T-helper 2 cell treated with Interferon-gamma antibody and Interleukin-4, amounts not matched to agents 100 ng/mL and 5 ng/mL, for 36 hours (primary cell): Measurements from ENCODE around the gene POLR1A. TPM values are rescaled to one million over a fixed set of nuclear protein-coding genes. Genes with fewer than 3 reads are reported as not detected.

ENCODE experiments used
- intact Hi-C: fragments of 100-400 bp; cut with micrococcal nuclease; formaldehyde crosslinking; loops from one replicate; pipeline ENCODE4 v1.15.1; 2023
- total RNA-seq: library from RNA; stranded (reverse); gene quantifications from 2 replicates; pipeline ENCODE4 v1.2.3, GENCODE V29; 2022

POLR1A gene
- total RNA-seq, 1 donor from 2014 or later: 47.2 TPM

- intact Hi-C loops: no loop called here
Observed at GRCh38 chr2:86025976-86026743, 79.5 kb downstream of the POLR1A start.

DNA sequence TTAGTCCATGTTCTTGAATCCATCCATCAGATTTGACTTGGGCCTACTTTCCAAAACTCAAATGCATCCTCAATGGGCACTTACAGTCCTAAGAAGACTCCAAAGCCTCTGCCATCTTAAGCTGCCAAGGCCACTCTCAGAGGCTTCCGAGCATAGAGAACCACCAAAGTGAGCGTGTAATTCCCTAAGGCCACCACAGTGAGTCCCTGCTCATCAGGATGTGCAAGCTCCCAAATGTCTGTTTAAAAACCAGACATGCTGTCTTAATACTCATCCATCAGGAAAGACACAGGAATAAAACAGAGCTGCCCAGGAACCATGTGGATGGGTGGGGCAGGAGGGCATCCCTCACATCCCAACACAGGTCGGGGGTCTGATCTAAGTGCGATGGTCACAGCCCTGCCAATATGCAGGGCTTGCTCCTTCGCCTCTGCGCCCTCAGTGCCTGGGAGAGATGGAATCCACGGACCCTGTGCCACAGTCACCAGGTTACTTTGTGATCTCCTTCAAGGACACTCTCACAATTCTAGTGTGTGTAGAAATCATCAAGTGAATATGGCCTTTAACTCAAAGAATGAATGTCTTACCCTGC is 80.4 kb downstream of the POLR1A start:
- intact Hi-C loops: no loop called here

DNA sequence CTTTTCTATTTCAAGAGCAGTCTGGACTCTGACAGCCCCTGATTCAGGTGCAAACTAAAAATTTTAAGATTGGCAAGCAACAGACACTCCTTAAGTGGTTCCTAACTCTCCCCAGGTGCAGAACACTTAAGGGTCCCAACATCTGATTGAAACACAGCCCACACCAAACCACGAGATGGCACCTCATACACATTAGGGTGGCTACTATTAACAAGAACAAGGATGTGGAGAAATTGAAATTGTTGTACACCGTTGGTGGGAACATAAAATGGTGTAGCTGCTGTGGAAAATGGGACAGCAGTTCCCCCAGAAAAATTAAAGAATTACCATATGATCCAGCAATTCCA is 82.3 kb downstream of the POLR1A start:
- intact Hi-C loops: no loop called here

DNA sequence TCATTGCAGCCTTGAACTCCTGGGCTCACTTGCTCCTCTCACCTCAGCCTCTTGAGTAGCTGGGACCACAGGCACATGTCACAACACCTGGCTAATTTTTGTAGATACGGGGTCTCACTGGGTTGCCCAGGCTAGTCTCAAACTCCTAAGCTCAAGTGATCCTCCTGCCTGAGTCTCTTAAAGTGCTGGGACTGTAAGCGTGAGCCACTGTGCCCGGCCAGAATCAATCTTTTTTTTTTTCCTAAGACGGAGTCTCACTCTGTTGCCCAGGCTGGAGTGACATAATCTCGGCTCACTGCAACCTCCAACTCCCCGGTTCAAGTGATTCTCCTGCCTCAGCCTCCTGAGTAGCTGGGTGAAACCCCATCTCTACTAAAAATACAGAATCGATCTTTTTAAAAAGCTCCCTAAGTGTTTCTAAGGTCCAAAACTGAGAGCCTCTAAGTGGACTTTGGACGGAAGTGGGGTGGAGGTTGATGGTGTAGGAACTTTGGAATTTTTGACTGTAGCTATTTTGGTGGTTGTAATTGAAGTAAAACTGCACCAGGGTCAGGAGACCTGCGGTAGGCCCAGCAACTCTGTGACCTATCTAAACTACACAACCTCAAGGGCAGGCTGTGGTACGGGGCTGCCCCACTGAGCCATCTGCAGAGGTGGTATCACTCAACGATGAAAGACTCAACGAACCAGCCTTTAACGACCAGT is 82.9 kb downstream of the POLR1A start:
- intact Hi-C loops: no loop called here

GRCh38 chr2:86021396-86022378 is 84.0 kb downstream of the POLR1A start:
- intact Hi-C loops: no loop called here

- intact Hi-C loops: no loop called here
Observed at GRCh38 chr2:86020984-86021383, 84.7 kb downstream of the POLR1A start.

- intact Hi-C loops: no loop called here
Observed at GRCh38 chr2:86019121-86019520, 86.6 kb downstream of the POLR1A start.

- intact Hi-C loops: no loop called here
Observed at GRCh38 chr2:86017901-86018896, 87.5 kb downstream of the POLR1A start.

DNA sequence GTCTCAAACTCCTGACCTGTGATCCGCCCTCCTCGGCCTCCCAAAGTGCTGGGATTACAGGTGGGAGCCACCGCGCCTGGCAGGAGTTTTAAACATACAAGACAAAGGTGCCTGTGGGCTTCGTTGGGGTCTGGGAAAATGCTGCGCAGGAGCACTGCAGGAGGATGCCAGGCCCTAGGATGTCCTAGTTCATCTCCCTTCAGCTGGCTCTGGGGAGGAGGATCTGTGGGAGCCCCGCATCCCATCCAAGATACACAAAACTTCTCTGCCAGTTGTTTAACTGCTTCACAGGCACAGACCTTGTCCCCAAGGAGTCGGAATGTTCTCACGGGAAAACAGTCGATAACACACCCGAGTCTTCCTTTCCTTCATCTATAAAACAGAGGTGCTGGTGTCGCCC is 89.1 kb downstream of the POLR1A start:
- intact Hi-C loops: no loop called here

DNA sequence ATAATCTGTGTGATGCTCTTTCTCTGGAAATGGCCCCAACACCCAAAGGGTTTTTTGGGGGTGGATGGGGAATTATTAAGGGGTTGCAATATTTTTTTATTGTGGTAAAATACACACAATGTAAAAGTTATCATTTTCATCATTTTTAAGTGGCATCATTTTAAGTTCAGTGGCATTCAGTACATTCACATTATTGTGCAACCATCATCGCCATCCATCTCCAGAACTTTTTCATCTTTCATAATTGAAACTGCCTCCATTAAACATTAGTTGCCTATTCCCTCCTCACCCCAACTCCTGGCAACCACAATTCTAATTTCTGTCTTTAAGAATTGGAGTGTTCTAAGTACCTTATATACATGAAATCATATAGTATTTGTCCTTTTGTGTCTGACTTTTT is 90.0 kb downstream of the POLR1A start:
- intact Hi-C loops: no loop called here

DNA sequence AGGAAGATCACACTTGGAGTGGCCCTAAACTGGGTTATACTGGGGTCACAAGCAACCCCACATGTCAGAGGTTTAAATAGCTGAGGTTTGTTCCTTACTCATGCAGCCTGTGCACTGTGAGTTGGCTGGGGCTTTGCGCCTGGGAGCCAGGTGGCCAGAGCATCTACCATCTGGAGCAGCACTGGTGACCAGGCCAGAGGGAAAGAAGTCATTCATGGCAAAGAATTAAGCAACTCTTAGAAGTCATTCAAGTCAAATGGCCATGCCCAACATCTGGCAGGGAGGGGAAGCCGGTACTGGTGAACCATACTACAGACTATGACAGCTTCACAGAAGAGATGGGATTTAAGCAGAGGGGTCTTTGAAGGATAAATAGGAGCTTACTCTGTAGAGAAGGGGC is 90.7 kb downstream of the POLR1A start:
- intact Hi-C loops: no loop called here

DNA sequence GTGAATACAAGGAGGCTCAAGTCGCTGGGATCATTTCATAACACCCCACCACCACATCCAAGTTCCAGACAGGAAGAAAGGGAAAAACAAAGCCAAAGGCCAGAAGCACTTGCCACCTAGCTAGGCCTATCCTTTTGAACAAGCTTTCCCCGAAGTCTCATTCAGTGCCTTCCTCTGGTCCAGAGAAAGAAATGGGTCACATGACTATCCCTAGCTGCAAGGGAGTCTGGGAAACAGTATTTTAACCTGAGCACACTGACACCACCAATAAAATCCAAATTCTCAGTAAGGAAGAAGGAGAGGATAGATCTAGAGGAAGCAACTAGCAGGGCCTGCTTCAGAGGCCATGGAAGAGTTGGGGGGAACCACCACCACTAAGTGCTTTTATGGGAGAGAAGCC is 91.2 kb downstream of the POLR1A start:
- intact Hi-C loops: no loop called here

- intact Hi-C loops: no loop called here
Observed at GRCh38 chr2:86012007-86012712, 93.5 kb downstream of the POLR1A start.

GRCh38 chr2:86011449-86011941 is 94.2 kb downstream of the POLR1A start:
- intact Hi-C loops: no loop called here

- intact Hi-C loops: no loop called here
Observed at GRCh38 chr2:86010083-86010482, 95.6 kb downstream of the POLR1A start.

DNA sequence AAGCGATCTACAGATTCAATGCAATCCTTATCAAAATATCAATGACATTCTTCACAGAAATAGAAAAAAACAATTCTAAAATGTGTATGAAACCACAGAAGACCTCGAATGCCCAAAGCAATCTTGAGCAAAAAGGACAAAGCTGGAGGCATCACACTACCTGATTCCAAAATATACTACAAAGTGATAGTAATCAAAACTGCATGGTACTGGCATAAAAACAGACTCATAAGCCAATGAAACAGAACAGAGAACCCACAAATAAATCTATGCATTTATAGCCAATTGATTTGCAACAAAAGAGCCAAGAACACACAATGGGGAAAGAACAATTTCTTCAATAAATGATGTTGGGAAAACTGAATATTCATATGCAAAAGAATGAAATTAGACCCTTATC is 99.2 kb downstream of the POLR1A start:
- intact Hi-C loops: no loop called here

DNA sequence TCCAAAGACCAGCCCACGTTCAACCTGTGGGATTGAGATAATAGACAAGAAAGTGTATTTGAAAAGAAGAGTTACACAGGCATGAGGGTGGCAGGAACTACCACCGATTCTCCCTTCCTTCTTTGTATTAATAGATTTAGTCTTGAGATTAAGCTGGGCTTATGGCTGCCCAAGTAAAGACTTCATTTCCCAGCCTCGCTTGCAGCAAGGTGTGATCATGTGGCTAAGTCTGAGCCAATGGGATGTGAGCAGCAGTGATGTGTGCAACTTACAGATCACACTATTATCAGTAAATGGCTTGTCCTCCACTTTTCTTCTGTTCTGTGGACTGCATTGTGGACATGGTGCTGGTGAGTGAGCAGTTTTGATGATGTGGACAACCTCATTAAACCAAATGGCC is 101.7 kb downstream of the POLR1A start:
- intact Hi-C loops: no loop called here

- intact Hi-C loops: no loop called here
Observed at GRCh38 chr2:86003104-86003503, 102.6 kb downstream of the POLR1A start.

DNA sequence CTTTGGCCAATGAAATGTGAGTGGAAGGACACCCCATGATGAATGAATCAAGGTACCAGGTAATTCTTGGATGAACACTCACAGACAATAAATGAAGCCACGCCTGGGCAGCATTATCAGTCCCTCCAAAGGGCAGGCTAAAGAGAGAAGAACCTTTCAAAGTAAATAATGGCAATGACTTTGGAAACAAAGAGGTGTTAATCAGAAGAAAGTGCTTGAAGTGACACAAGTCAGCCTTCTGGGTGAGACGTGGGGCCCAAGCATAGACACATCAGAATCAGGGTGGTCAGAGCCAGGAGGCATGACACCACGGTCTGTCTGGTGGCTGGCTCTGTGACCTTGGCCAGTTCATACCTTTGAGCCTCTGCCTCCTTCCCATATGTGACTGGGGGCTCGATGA is 103.3 kb downstream of the POLR1A start:
- intact Hi-C loops: no loop called here
